HEK293 (cell line): ENCODE results near the gene FAM83F.

Source experiments
- BCL6B ChIP-seq: fragments of 450-650 bp; formaldehyde crosslinking; IDR thresholded peaks from 2 replicates; pipeline ENCODE4 v1.5.1; 2017; ENCODE audit warnings: missing biosample characterization, missing genetic modification characterization
- MEIS1 ChIP-seq: sonication (generic); formaldehyde crosslinking; IDR thresholded peaks from 2 replicates; pipeline ENCODE4 v1.8.1; 2022; ENCODE audit warnings: missing genetic modification reagents, mild to moderate bottlenecking, borderline replicate concordance
- OSR2 ChIP-seq: fragments of 450-650 bp; formaldehyde crosslinking; IDR thresholded peaks from 2 replicates; pipeline ENCODE4 v1.5.1; 2016; ENCODE audit warnings: missing biosample characterization, missing genetic modification characterization
- ZNF677 ChIP-seq: fragments of 450-650 bp; IDR thresholded peaks from 2 replicates; pipeline ENCODE4 v1.5.0; 2018; ENCODE audit warnings: missing biosample characterization, mild to moderate bottlenecking, missing genetic modification characterization, moderate library complexity

- TF ChIP-seq ZNF677 (no peak), MEIS1 (CRISPR knock-in tag) (no peak), OSR2 (tag by site-specific recombination) (no peak), BCL6B (tag by site-specific recombination) (no peak)
These were observed 55.5 kb downstream of the FAM83F start for GRCh38 chr22:40050258-40050657.
